K562 (cell line): ENCODE results near the gene PDF. TPM values are rescaled to one million over a fixed set of nuclear protein-coding genes. Genes with fewer than 3 reads are reported as not detected.

Experiments used
- CTCF ChIP-seq, 3 experiments: IDR thresholded peaks in 2 of 3; conservative IDR thresholded peaks in 1 of 3; 2 replicates each; pipeline ENCODE4 v1.5.1; 2011 to 2012; ENCODE audit warnings: low read length in 3 of 3, mild to moderate bottlenecking in 3 of 3, control low read depth in 2 of 3, improper control_type of control experiment in 1 of 3, inconsistent platforms in 1 of 3, low read depth in 1 of 3, mixed read lengths in 1 of 3, moderate library complexity in 1 of 3; ENCODE audit not compliant: insufficient read depth in 2 of 3
- ELF2 ChIP-seq: fragments of 250-450 bp; sonication (Bioruptor Pico); IDR thresholded peaks from 2 replicates; pipeline ENCODE4 v1.5.0; 2021; ENCODE audit warnings: mild to moderate bottlenecking
- EP300 ChIP-seq: IDR thresholded peaks from 2 replicates; pipeline ENCODE4 v1.6.1; 2012; ENCODE audit warnings: low read length, improper control_type of control experiment
- GATA2 ChIP-seq: sonication (generic); formaldehyde crosslinking; IDR thresholded peaks from 2 replicates; pipeline ENCODE4 v1.4.0; 2020; ENCODE audit warnings: mild to moderate bottlenecking, missing genetic modification reagents
- KDM2B ChIP-seq: fragments of 250-450 bp; sonication (Bioruptor Pico); IDR thresholded peaks from 2 replicates; pipeline ENCODE4 v1.8.0; 2021; ENCODE audit warnings: mild to moderate bottlenecking, moderate library complexity
- MLLT1 ChIP-seq, 2 experiments: fragments of 450-650 bp; IDR thresholded peaks; 2 replicates each; pipeline ENCODE4 v1.6.1; 2016
- MTA1 ChIP-seq: fragments of 450-650 bp; IDR thresholded peaks from 2 replicates; pipeline ENCODE4 v1.6.1; 2017; ENCODE audit warnings: borderline replicate concordance
- NR2C2 ChIP-seq, 2 experiments: fragments of 200-800 bp in 1 of 2; sonication (Bioruptor generic) in 1 of 2; sonication (generic) in 1 of 2; formaldehyde crosslinking in 1 of 2; IDR thresholded peaks; 2 replicates each; pipeline versions ENCODE4 v1.6.1 to v1.8.0; 2016 to 2022; ENCODE audit warnings: mild to moderate bottlenecking in 1 of 2, missing compliant biosample characterization in 1 of 2, missing genetic modification characterization in 1 of 2, missing genetic modification reagents in 1 of 2
- POLR2AphosphoS5 ChIP-seq: IDR thresholded peaks from 2 replicates; pipeline ENCODE4 v1.6.1; 2011; ENCODE audit warnings: mild to moderate bottlenecking, low read depth, low read length, moderate library complexity; ENCODE audit not compliant: control insufficient read depth, insufficient read depth
- POLR3A ChIP-seq: IDR thresholded peaks from 2 replicates; pipeline ENCODE4 v1.6.1; 2011; ENCODE audit warnings: borderline replicate concordance, mild to moderate bottlenecking, moderate library complexity; ENCODE audit not compliant: insufficient read length, insufficient read depth; ENCODE audit errors: extremely low read depth
- RBM14 ChIP-seq: fragments of 200-400 bp; formaldehyde crosslinking; IDR thresholded peaks from 2 replicates; pipeline ENCODE4 v1.6.1; 2018; ENCODE audit warnings: low read depth, mild to moderate bottlenecking, low read length, moderate library complexity, borderline replicate concordance; ENCODE audit not compliant: insufficient read depth
- RNF2 ChIP-seq: sonication (generic); IDR thresholded peaks from 2 replicates; pipeline ENCODE4 v1.6.1; 2016
- SP2 ChIP-seq: IDR thresholded peaks from 2 replicates; pipeline ENCODE4 v1.6.1; 2011; ENCODE audit warnings: mild to moderate bottlenecking, low read depth, low read length, moderate library complexity; ENCODE audit not compliant: poor library complexity, severe bottlenecking; ENCODE audit errors: extremely low read depth
- TBL1XR1 ChIP-seq, 2 experiments: IDR thresholded peaks; 2 replicates each; pipeline ENCODE4 v1.6.1; 2012; ENCODE audit warnings: improper control_type of control experiment in 2 of 2, low read length in 2 of 2, mild to moderate bottlenecking in 1 of 2
- ZBTB5 ChIP-seq: fragments of 450-650 bp; IDR thresholded peaks from 2 replicates; pipeline ENCODE4 v1.6.1; 2017; ENCODE audit warnings: antibody characterized with exemption
- ZNF583 ChIP-seq: fragments of 250-450 bp; sonication (Bioruptor Pico); IDR thresholded peaks from 2 replicates; pipeline ENCODE4 v1.4.0; 2020
- polyA plus RNA-seq, 8 experiments: library from polyadenylated mRNA; depleted of rRNA in 4 of 8; stranded (reverse) in 5 of 8; unstranded in 3 of 8; fragments of >200 nt; fragmentation: Nextera tagmentation in 2 of 8; fragmentation: Illumina TruSeq in 1 of 8; extraction: Ambion mirVana in 2 of 8; extraction: Trizol in 1 of 8; gene quantifications; 2 replicates each; pipeline versions ENCODE4 v1.2.1 to v1.2.3, GENCODE V29; 2011 to 2014; ENCODE audit warnings: inconsistent platforms in 1 of 8, missing spikeins in 1 of 8
- total RNA-seq, 7 experiments: library from RNA; depleted of rRNA in 6 of 7; stranded (reverse); fragments of >200 nt in 6 of 7; fragmentation: Illumina TruSeq in 2 of 7; extraction: Trizol in 2 of 7; gene quantifications; 2 replicates each; pipeline versions ENCODE4 v1.2.1 to v1.2.3, GENCODE V29; 2011 to 2021; ENCODE audit warnings: low replicate concordance in 1 of 7
- TF ChIP-seq, protein P1 (sequence below), 2 experiments: IDR thresholded peaks; 2 replicates each; pipeline ENCODE4 v1.6.1; 2012; ENCODE audit warnings: improper control_type of control experiment in 2 of 2, low read depth in 2 of 2, low read length in 2 of 2, borderline replicate concordance in 1 of 2

The PDF gene
- total and polyA plus RNA-seq, 9 of the 15 experiments (the other 6 are each of a cell fraction or from before 2014, with no cell fraction given) = 0.15 to 72.4 (median 5.6) TPM

DNA sequence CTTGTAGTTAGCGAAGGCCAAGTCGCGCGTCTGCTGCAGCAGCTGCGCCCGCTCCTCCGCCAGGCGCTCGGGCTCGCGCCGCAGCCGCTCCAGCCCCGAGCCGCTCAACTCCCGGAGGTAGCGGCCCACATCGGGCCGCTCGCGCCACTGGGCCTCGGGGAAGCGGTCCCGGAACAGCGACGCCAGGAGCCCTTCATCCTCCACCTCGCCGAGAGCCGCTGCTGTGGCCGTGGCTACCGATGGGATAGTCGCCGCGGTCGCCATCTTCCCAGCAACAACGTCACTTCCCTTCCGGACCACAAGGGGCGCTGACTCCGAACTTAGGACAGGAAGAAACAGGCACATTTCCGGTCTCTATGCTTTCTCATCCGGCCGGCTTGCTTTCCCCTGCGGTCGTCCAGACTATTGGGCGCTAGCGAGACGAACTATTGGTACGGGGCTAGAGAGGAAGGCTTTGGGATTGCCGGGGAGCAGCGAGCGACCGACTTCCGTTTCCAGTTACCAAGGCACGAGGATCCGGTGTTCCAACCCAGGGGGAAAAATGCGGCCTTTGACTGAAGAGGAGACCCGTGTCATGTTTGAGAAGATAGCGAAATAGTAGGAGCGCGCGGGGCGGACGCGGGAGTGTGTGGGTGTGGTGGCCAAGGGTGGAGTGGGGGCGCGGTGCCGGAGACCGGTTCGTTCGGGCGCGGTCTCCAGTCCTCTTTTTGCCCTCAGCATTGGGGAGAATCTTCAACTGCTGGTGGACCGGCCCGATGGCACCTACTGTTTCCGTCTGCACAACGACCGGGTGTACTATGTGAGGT is 9.1 kb upstream of the PDF start, which contains the start of the genes COG8 and NIP7 (continued):
- TF ChIP-seq CTCF (IDR thresholded peaks at IDR 0.05 in 2 of 3, conservative IDR thresholded peaks at IDR 0.05 in 1 of 3; ENCODE audit: insufficient read depth in 2 of 3, low read depth in 1 of 3, low read length in 3 of 3) = peak; percentile 72 to 84 (median 84)
- TF ChIP-seq RBM14 = no peak
- TF ChIP-seq MTA1 = no peak
- TF ChIP-seq POLR2AphosphoS5 = peak; percentile 89
- no peak for TF ChIP-seq ZNF583 (CRISPR knock-in tag)
- TF ChIP-seq, protein P1, sequence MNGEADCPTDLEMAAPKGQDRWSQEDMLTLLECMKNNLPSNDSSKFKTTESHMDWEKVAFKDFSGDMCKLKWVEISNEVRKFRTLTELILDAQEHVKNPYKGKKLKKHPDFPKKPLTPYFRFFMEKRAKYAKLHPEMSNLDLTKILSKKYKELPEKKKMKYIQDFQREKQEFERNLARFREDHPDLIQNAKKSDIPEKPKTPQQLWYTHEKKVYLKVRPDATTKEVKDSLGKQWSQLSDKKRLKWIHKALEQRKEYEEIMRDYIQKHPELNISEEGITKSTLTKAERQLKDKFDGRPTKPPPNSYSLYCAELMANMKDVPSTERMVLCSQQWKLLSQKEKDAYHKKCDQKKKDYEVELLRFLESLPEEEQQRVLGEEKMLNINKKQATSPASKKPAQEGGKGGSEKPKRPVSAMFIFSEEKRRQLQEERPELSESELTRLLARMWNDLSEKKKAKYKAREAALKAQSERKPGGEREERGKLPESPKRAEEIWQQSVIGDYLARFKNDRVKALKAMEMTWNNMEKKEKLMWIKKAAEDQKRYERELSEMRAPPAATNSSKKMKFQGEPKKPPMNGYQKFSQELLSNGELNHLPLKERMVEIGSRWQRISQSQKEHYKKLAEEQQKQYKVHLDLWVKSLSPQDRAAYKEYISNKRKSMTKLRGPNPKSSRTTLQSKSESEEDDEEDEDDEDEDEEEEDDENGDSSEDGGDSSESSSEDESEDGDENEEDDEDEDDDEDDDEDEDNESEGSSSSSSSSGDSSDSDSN (IDR thresholded peaks at IDR 0.05; ENCODE audit: borderline replicate concordance in 1 of 2, low read depth in 2 of 2, low read length in 2 of 2) = peak; percentile 75 to 95; a peak in 3 of 4 replicates
- TF ChIP-seq EP300 = peak; percentile 65
- peak; percentile 94 for TF ChIP-seq SP2
- peak in 1 of 2 experiments; percentile 79; a peak in 2 of 4 replicates for TF ChIP-seq MLLT1 (IDR thresholded peaks at IDR 0.05)
- no peak for TF ChIP-seq GATA2 (CRISPR knock-in tag)
- TF ChIP-seq ELF2 = peak; percentile 80; the same call in 1 of the 2 replicates
- no peak for TF ChIP-seq POLR3A
- no peak for TF ChIP-seq NR2C2 (CRISPR knock-in tag; IDR thresholded peaks at IDR 0.05)
- peak; percentile 77; the same call in 1 of the 2 replicates for TF ChIP-seq NR2C2 (tag; IDR thresholded peaks at IDR 0.05)
- peak; percentile 61 for TF ChIP-seq RNF2
- no peak for TF ChIP-seq KDM2B (CRISPR knock-in tag)
- TF ChIP-seq ZBTB5 = peak; percentile 88
- TF ChIP-seq TBL1XR1 (IDR thresholded peaks at IDR 0.05; ENCODE audit: low read length in 2 of 2) = peak in 1 of 2 experiments; percentile 37; a peak in 1 of 4 replicates
